GM21723 (cell line): Measurements from ENCODE around the gene MYO3B.
"Not testable (repeated sequence)": the region's sequence is repeated elsewhere in the genome, so short reads cannot be mapped to it uniquely, and the experiment has no call there.

Experiments used
- ATAC-seq: cut with Tn5 transposase; IDR thresholded peaks from one replicate; pipeline ENCODE4 v1.9.1; 2021; ENCODE audit warnings: mild to moderate bottlenecking, moderate library complexity; ENCODE audit not compliant: unreplicated experiment

MYO3B gene

GRCh38 chr2:170456914-170457313, 279.0 kb downstream of the MYO3B start:
- ATAC-seq: no peak

- no peak for ATAC-seq
Measured at GRCh38 chr2:170457742-170458141, 279.8 kb downstream of the MYO3B start.

DNA sequence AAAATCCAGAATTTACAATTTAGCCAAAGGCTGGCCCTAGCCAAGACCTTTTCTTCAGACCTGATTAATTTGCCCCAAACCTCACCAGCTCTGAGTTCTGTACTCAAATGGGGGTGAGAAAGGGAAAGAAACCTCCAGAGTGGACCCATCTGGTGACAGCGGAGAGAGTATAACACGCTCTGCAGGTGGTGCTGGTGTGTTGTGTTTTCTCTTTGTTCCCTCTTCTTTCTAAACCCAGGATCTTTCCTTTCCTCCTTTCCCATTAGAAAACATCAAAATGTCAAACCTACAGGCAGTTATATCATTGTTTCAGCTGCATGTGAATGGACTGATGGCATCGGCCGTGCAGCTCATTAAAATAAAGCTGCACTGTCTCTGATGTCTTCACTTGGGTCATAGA, 283.9 kb downstream of the MYO3B start:
- ATAC-seq: no peak

- no peak for ATAC-seq
Measured at GRCh38 chr2:170462433-170463205, 284.7 kb downstream of the MYO3B start.

DNA sequence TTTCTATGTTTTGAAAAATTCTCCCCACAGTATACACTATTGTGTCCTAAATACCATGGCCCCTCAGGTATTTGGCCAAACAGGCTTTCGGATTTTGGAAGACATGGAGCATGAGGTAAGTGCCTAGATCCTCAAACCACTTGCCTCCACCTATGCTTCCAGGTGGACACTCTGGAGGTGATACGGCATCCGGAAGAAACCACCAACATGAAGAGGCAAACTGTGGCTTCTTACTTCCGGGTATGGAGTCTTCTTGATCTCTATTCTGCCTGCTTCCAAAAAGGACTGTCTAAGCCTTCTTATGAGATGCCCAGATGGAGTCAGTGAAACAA, 285.2 kb downstream of the MYO3B start:
- no peak for ATAC-seq

GRCh38 chr2:170464268-170464667, 286.3 kb downstream of the MYO3B start:
- no peak for ATAC-seq

DNA sequence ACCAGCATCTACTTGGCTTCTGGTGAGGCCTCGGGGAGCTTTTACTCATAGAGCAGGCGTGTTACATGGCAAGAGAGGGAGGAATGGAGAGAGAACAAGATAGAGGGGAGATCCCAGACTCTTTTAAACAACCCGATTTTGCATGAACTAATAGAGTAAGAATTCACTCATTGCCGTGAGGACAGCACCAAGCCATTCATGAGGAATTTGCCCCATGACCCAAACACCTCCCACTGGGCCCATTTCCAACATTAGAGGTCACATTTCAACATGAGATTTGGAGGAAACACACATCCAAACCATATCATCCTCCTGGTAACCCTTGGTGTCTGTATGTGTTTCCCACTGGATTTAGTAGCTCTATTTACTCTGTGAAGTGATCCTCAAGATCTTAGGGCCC, 287.3 kb downstream of the MYO3B start:
- no peak for ATAC-seq

DNA sequence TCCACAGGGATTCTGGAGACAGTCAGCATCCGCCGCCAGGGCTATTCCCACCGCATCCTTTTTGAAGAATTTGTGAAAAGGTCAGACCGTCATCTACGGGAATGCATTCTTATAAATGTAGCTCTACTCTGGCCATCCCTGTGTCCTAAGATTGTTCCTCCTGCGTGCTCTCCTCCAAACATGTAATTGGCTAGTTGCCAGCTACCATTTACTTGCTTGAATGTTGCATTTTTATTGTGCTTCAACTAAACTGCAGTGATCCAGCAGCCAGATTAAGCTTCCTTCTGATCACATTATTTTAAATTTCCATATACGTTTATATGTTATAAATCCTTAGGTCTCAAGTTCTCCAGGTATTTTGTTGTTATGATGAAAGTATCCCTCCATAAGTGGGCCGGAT, 288.7 kb downstream of the MYO3B start:
- ATAC-seq: no peak

GRCh38 chr2:170467568-170468422, 289.8 kb downstream of the MYO3B start:
- ATAC-seq: no peak

DNA sequence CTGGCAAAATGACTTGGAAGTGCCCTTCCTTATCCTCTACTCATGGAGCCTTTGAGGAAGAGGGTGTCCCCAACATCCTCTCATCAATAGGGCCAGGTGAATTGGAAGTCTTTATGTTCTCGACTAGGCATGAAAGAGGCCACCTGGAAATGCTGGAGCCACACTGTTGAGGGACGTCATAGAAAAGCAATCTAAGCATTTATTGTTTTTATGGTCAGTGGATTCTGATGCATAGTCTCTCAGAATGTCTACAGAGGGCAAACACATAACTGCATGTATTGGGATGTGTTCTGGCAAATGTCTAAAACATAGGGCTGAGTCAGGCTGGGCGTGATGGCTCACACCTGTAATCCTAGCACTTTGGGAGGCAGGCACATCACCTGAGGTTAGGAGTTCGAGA, 290.6 kb downstream of the MYO3B start:
- no peak for ATAC-seq

GRCh38 chr2:170472498-170472897, 294.6 kb downstream of the MYO3B start:
- not testable (repeated sequence) for ATAC-seq

GRCh38 chr2:170475878-170476277, 297.9 kb downstream of the MYO3B start:
- ATAC-seq: no peak

- ATAC-seq: no peak
Measured at GRCh38 chr2:170477630-170478029, 299.7 kb downstream of the MYO3B start.

DNA sequence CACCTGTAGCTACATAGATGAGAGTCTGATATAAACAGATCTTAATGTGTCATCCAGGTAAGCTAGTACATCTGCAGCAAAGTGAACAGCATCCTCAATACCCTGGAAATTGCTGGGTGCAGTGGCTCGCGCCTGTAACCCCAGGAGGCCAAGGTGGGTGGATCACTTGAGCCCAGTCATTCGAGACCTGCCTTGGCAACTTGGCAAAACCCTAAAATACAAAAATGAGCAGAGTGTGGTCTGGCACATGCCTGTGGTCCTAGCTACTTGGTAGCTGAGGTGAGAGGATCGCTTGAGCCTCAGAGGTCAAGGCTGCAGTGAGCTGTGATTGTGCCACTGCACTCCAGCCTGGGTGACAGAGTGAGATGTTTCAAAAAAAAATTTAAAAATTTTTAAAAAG, 303.3 kb downstream of the MYO3B start:
- no peak for ATAC-seq

DNA sequence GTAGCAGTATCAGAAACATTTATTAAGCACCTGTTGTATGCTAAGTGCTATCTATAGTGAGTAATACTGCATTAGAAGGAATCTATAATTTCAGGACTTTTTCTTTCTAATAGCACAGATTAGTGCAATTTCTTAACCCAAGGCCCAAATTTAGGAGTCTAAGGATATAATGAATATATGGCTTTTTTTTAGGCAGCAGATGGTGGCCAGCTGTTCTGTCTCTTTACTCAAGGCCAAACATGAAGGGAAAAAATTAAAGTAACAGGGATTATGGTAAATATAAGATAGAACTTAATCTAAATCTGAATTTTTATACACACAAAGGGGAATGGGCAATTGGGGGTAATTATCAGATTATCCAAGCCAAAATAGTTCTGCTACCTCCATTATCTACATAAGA, 306.6 kb downstream of the MYO3B start:
- no peak for ATAC-seq

- no peak for ATAC-seq
Measured at GRCh38 chr2:170485254-170486026, 307.5 kb downstream of the MYO3B start.

GRCh38 chr2:170486730-170487129, 308.8 kb downstream of the MYO3B start:
- ATAC-seq: no peak

- ATAC-seq: no peak
Measured at GRCh38 chr2:170488807-170489206, 310.9 kb downstream of the MYO3B start.

DNA sequence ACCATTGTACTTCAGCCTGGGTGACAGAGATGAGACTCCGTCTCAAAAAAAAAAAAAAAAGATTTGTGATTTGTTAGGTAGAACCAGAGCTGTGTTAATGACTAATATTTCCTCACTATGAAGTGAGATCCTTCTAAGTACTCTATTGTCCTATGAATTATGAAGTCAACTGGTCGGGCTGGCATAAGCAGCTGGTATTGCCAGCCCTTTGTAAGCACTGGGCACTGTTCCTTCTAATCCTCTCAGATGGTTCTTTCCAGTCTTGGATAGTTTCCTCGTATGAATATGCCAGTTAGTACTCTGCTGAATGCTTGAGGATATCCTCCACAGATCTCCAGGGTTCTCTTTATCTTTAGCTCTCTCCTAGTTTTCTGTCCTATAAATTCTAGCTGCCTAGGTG, 314.1 kb downstream of the MYO3B start:
- ATAC-seq: no peak

GRCh38 chr2:170493426-170494097, 315.6 kb downstream of the MYO3B start:
- ATAC-seq: no peak

DNA sequence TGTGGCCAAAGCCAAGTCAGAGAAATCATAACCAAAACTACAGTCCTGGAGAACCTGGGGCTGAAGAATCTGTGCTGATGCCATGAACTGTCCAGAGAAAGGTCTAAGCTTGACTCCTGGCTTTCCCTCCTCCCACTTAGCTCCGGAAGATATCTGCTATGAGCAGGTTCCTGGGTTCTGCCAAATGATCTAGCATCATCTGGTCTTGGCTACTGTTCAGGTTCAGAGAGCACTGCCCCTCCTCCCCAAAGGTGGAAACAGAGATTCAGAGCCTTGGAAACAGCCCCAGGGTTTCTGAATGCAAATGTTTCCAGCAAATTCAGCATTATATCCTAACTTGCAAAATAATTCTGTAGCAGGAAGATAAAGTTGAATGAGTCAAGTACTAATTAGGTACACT, 317.9 kb downstream of the MYO3B start:
- no peak for ATAC-seq
